Left ventricle myocardium superior (tissue), 1 donor: ENCODE data around the gene DOK6. TPM values are rescaled to one million over a fixed set of nuclear protein-coding genes. Genes with fewer than 3 reads are reported as not detected.
A peak's percentile ranks its signal among the peaks of the same experiment; 100 is the strongest.

Source experiments
- ATAC-seq: fragments of 200-7000 bp; cut with Tn5 transposase; one replicate; pipeline ENCODE4 v1.9.1; 2020; ENCODE audit warnings: mild to moderate bottlenecking, moderate library complexity
- DNase-seq: peaks from one replicate; pipeline ENCODE4 v3.0.0-alpha.2; 2020
- intact Hi-C: fragments of 100-400 bp; cut with micrococcal nuclease; formaldehyde crosslinking; loops from one replicate; pipeline ENCODE4 v1.11.0; 2022
- total RNA-seq: library from RNA; stranded (reverse); fragmentation: NEBNext Ultra II Directional; extraction: Animal tissue kit (Norgen Biotek cat#: 25700); gene quantifications from one replicate; pipeline ENCODE4 v1.2.1, GENCODE V29; 2021
- donor health status: DM: no; HTN: yes; CAD: no; lungs with severe emphysema.

The DOK6 gene
- total RNA-seq, 1 donor from 2014 or later: 15.5 TPM

- DNase-seq: no peak
- ATAC-seq: no peak
- intact Hi-C loops: no loop called here
Measured at GRCh38 chr18:69523582-69523981, 122.9 kb downstream of the DOK6 start.

GRCh38 chr18:69528435-69528834 is 127.7 kb downstream of the DOK6 start:
- DNase-seq (no peak), ATAC-seq (no peak)
- intact Hi-C loops: no loop called here

- intact Hi-C loops: no loop called here
- no peak for ATAC-seq
- no peak for DNase-seq
Measured at GRCh38 chr18:69529151-69529550, 128.5 kb downstream of the DOK6 start.

- intact Hi-C loops: no loop called here
- no peak for ATAC-seq
- no peak for DNase-seq
Measured at GRCh38 chr18:69531973-69532372, 131.3 kb downstream of the DOK6 start.

GRCh38 chr18:69537183-69537582 is 136.5 kb downstream of the DOK6 start:
- ATAC-seq (no peak), DNase-seq (no peak)
- intact Hi-C loops: no loop called here

GRCh38 chr18:69538849-69539248 is 138.2 kb downstream of the DOK6 start:
- ATAC-seq (no peak), DNase-seq (no peak)
- intact Hi-C loops: no loop called here

GRCh38 chr18:69539404-69539803 is 138.7 kb downstream of the DOK6 start:
- ATAC-seq (no peak), DNase-seq (no peak)
- intact Hi-C loops: no loop called here

GRCh38 chr18:69556228-69556627 is 155.5 kb downstream of the DOK6 start:
- intact Hi-C loops: no loop called here
- no peak for DNase-seq
- no peak for ATAC-seq

GRCh38 chr18:69557282-69557681 is 156.6 kb downstream of the DOK6 start:
- ATAC-seq (no peak), DNase-seq (no peak)
- intact Hi-C loops: no loop called here

- no peak for ATAC-seq
- intact Hi-C loops: no loop called here
- DNase-seq: no peak
Measured at GRCh38 chr18:69558052-69558451, 157.4 kb downstream of the DOK6 start.

GRCh38 chr18:69559604-69560003 is 158.9 kb downstream of the DOK6 start:
- no peak for DNase-seq
- ATAC-seq: no peak
- intact Hi-C loops: no loop called here

GRCh38 chr18:69564602-69565001 is 163.9 kb downstream of the DOK6 start:
- intact Hi-C loops: no loop called here
- ATAC-seq (no peak), DNase-seq (no peak)

- DNase-seq: no peak
Measured at GRCh38 chr18:69567813-69568488, 167.3 kb downstream of the DOK6 start.

GRCh38 chr18:69569133-69569532 is 168.4 kb downstream of the DOK6 start:
- no peak for DNase-seq
- no peak for ATAC-seq
- intact Hi-C loops: no loop called here

More at GRCh38 chr18:69567813-69568488, 167.3 kb downstream of the DOK6 start:
- intact Hi-C loops: no loop called here
- ATAC-seq: no peak

- intact Hi-C loops: no loop called here
- no peak for ATAC-seq
Measured at GRCh38 chr18:69574401-69574800, 173.7 kb downstream of the DOK6 start.

GRCh38 chr18:69580107-69580506 is 179.4 kb downstream of the DOK6 start:
- DNase-seq (no peak), ATAC-seq (peak; percentile 26)
- intact Hi-C loops: no loop called here

More at GRCh38 chr18:69574401-69574800, 173.7 kb downstream of the DOK6 start:
- no peak for DNase-seq

- ATAC-seq (no peak), DNase-seq (no peak)
- intact Hi-C loops: no loop called here
Measured at GRCh38 chr18:69584429-69584828, 183.7 kb downstream of the DOK6 start.

- DNase-seq: no peak
- intact Hi-C loops: no loop called here
- ATAC-seq: no peak
Measured at GRCh38 chr18:69585696-69586095, 185.0 kb downstream of the DOK6 start.

- DNase-seq (no peak), ATAC-seq (no peak)
- intact Hi-C loops: no loop called here
Measured at GRCh38 chr18:69586537-69586936, 185.8 kb downstream of the DOK6 start.

- intact Hi-C loops: no loop called here
Measured at GRCh38 chr18:69588301-69588700, 187.6 kb downstream of the DOK6 start.

GRCh38 chr18:69590150-69590549 is 189.5 kb downstream of the DOK6 start:
- no peak for ATAC-seq
- intact Hi-C loops: no loop called here
- DNase-seq: no peak

More at GRCh38 chr18:69588301-69588700, 187.6 kb downstream of the DOK6 start:
- DNase-seq (no peak), ATAC-seq (no peak)

- no peak for ATAC-seq
- DNase-seq: no peak
- intact Hi-C loops: no loop called here
Measured at GRCh38 chr18:69596345-69596744, 195.7 kb downstream of the DOK6 start.
